ENCODE results near the gene HHIPL2.

- TF ChIP-seq ZNF274 (IDR thresholded peaks at IDR 0.05; ENCODE audit: low read depth, low read length) (no peak), YY1 (IDR thresholded peaks at IDR 0.05; ENCODE audit: insufficient read depth, insufficient read length) (no peak), SUZ12 (IDR thresholded peaks at IDR 0.05; ENCODE audit: extremely low read depth, insufficient read depth, insufficient read length) (no peak)
These were observed 18.7 kb downstream of the HHIPL2 start for GRCh38 chr1:222529181-222529580.
